CMK (cell line): ENCODE results near the gene TPBG.

Source experiments
- DNase-seq: peaks from one replicate; pipeline ENCODE4 v3.0.0-alpha.2; 2010; ENCODE audit warnings: low read depth

The TPBG gene

GRCh38 chr6:82363428-82364086 lies at the start of gene TPBG:
TSS of gene TPBG (plus strand) at chr6:82363817. CDS start at chr6:82364962, 1,145 bp downstream.
- DNase-seq, result no peak

GRCh38 chr6:82322386-82322785 lies 41.2 kb upstream of the TPBG start:
- DNase-seq, result no peak

GRCh38 chr6:82329766-82330165 lies 33.9 kb upstream of the TPBG start:
- DNase-seq, result no peak

GRCh38 chr6:82330171-82330804 lies 33.3 kb upstream of the TPBG start:
- no peak for DNase-seq

GRCh38 chr6:82331031-82331773 lies 32.4 kb upstream of the TPBG start:
- no peak for DNase-seq

- no peak for DNase-seq
Measured at GRCh38 chr6:82333781-82334180, 29.8 kb upstream of the TPBG start.

- DNase-seq, result no peak
Measured at GRCh38 chr6:82337688-82338257, 25.8 kb upstream of the TPBG start.

GRCh38 chr6:82348130-82348529 lies 15.5 kb upstream of the TPBG start:
- no peak for DNase-seq

GRCh38 chr6:82353848-82354247 lies 9.8 kb upstream of the TPBG start:
- DNase-seq, result no peak

GRCh38 chr6:82360552-82360951 lies 3.1 kb upstream of the TPBG start:
- DNase-seq, result no peak

- DNase-seq, result no peak
Measured at GRCh38 chr6:82361631-82362030, 2.0 kb upstream of the TPBG start.

GRCh38 chr6:82362144-82362543 lies 1.5 kb upstream of the TPBG start:
- DNase-seq, result no peak

GRCh38 chr6:82362878-82363427 lies 664 bp upstream of the TPBG start:
- DNase-seq, result no peak

GRCh38 chr6:82364087-82365015 lies 734 bp downstream of the TPBG start:
- no peak for DNase-seq

- DNase-seq, result no peak
Measured at GRCh38 chr6:82365016-82365795, 1.6 kb downstream of the TPBG start.

- DNase-seq, result no peak
Measured at GRCh38 chr6:82367704-82368103, 4.1 kb downstream of the TPBG start.

GRCh38 chr6:82370788-82371187 lies 7.2 kb downstream of the TPBG start:
- DNase-seq, result no peak

- no peak for DNase-seq
Measured at GRCh38 chr6:82371799-82372546, 8.4 kb downstream of the TPBG start.

GRCh38 chr6:82372656-82373055 lies 9.0 kb downstream of the TPBG start:
- DNase-seq, result no peak

- DNase-seq, result no peak
Measured at GRCh38 chr6:82374516-82374915, 10.9 kb downstream of the TPBG start.
